ENCODE results near the gene GNAL.

GNAL gene

DNA sequence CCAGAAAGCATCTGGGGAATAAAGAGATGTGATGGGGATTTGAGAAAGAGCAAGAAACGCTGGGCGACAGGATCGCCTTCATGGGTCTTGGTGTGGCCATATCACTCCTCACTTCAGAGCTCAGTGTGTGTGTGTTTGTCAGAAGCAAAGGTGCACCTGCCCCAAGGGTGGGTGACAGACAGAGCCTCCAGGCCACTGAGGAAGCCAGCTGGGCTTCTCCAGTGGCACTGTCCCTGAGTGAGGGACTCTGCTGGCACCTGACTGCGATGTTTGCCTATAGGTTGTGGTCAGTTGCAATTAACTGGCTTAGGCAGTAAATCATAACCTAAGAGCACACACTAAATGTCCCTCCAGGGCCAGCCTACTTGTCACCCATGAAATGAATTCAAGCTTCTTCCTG lies 23.5 kb upstream of the GNAL start:
- no peak for DNase-seq
- intact Hi-C loops (cut with DNase I; ENCODE audit: low total_unique reads) = no loop called here
- Histone ChIP-seq H3K27ac (no peak overlapping the region), H3K4me1 (peaks cover 0 to 12% (median 4%) of the 10 kb centered on the region in 4 donors), H3K27me3 (peaks cover 0 to 4% of the 10 kb centered on the region in 2 donors), H3K9me3 (no peaks in the 10 kb centered on the region), H3K4me3 (no peak overlapping the region), H3K36me3 (no peaks in the 10 kb centered on the region)
- no peak for TF ChIP-seq CTCF (IDR thresholded peaks at IDR 0.05)

DNA sequence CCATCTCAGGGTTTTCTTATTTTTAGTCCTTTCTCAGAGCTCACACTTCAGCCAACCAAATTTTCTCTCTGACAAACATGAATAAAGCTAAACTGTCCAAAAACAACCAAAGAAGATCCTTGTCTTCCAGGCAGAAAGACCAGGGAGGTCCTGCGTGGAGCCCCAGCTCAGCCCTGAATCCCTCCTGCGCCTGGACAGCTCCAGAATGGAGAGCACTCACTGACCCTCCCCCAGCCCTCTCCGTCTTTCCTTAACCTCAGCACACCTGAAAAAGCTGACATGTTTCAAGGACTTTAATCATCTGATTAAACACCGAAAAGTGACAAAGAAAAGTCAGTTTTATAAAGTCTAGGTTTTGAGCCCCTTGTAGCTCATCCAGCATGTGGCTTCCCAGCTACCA lies 22.9 kb upstream of the GNAL start:
- no peak overlapping the region for H3K27ac ChIP-seq
- no peaks in the 10 kb centered on the region for H3K36me3 ChIP-seq
- no peak for DNase-seq
- no peak overlapping the region for H3K4me3 ChIP-seq
- intact Hi-C loops (cut with DNase I; ENCODE audit: low total_unique reads) = no loop called here
- H3K4me1 ChIP-seq = peaks cover 0 to 12% (median 4%) of the 10 kb centered on the region in 4 donors
- peaks cover 0 to 2% of the 10 kb centered on the region in 2 donors for H3K27me3 ChIP-seq
- no peak for TF ChIP-seq CTCF (IDR thresholded peaks at IDR 0.05)
- H3K9me3 ChIP-seq = no peaks in the 10 kb centered on the region

DNA sequence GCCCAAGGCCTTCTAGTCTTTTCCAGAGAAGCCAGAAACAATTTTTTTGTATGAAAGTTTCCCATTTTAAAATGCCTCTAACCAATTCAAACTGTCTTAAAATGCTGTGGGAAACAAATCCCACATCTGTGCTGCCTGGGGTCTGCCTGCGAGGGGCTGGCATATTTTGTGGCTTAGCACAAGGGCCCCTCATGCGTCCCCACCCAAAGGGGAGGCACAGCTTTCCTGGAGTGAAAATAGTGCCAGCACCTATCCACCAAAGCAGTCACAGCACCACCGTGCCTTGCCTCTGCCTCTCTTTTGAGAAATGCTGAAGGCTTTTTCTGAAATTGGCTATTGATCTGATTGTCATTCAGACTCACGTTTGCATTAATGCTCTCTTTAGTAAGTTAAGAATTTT lies 22.2 kb upstream of the GNAL start:
- H3K27ac ChIP-seq = no peak overlapping the region
- DNase-seq = no peak
- no peaks in the 10 kb centered on the region for H3K36me3 ChIP-seq
- H3K4me3 ChIP-seq = no peak overlapping the region
- H3K9me3 ChIP-seq = no peaks in the 10 kb centered on the region
- peaks cover 0 to 12% (median 4%) of the 10 kb centered on the region in 4 donors for H3K4me1 ChIP-seq
- peaks cover 0 to 2% of the 10 kb centered on the region in 2 donors for H3K27me3 ChIP-seq
- no peak for TF ChIP-seq CTCF (IDR thresholded peaks at IDR 0.05)
- intact Hi-C loops (cut with DNase I; ENCODE audit: low total_unique reads) = no loop called here

DNA sequence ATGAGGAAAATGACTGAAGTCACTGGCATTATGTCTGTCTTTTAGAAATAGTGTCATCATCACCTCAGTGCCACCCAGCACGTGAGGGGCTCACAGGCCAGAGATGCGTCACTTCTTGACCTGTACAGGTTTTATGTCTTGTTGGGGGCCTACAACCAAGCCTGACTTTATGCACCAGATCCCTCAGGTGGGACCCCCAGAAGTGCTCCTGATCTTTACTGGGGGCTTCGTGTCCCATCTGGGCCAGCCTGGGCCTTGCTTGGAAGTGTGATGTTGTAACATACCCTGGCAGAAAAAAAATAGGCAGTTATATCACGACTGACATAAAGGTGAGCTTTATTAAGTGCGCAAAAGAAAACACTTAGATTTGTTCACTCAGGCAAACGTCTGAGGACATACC lies 21.5 kb upstream of the GNAL start:
- Histone ChIP-seq H3K9me3 (no peaks in the 10 kb centered on the region), H3K27me3 (peaks cover 0 to 5% of the 10 kb centered on the region in 2 donors), H3K4me1 (peaks cover 0 to 12% (median 4%) of the 10 kb centered on the region in 4 donors), H3K36me3 (no peaks in the 10 kb centered on the region), H3K27ac (no peak overlapping the region), H3K4me3 (no peak overlapping the region)
- TF ChIP-seq CTCF (IDR thresholded peaks at IDR 0.05) = no peak
- intact Hi-C loops (cut with DNase I; ENCODE audit: low total_unique reads) = no loop called here
- no peak for DNase-seq

GRCh38 chr18:11668441-11669169 lies 20.5 kb upstream of the GNAL start:
- H3K4me3 ChIP-seq = no peak overlapping the region
- H3K27me3 ChIP-seq = peaks cover 0 to 13% of the 10 kb centered on the region in 2 donors
- intact Hi-C loops (cut with DNase I; ENCODE audit: low total_unique reads) = no loop called here
- H3K4me1 ChIP-seq = peaks cover 0 to 12% (median 4%) of the 10 kb centered on the region in 4 donors
- H3K27ac ChIP-seq = no peak overlapping the region
- no peak for TF ChIP-seq CTCF (IDR thresholded peaks at IDR 0.05)
- no peak for DNase-seq
- H3K36me3 ChIP-seq = no peaks in the 10 kb centered on the region
- no peaks in the 10 kb centered on the region for H3K9me3 ChIP-seq
